GM13976 (cell line): ENCODE results near the gene RRAD.

ENCODE experiments used
- DNase-seq: peaks from one replicate; pipeline ENCODE4 v3.0.0; 2012; ENCODE audit warnings: low spot score
- in situ Hi-C: fragments of 300-500 bp; cut with MboI; formaldehyde crosslinking; loops from one replicate; pipeline ENCODE4 v1.12.0; 2022; ENCODE audit warnings: low sequenced_read_pairs, mixed read lengths, inconsistent platforms; ENCODE audit not compliant: unreplicated experiment
- TF ChIP-seq, protein P1 (sequence below): IDR thresholded peaks from 2 replicates; pipeline ENCODE4 v1.5.1; 2012; ENCODE audit warnings: borderline replicate concordance, mild to moderate bottlenecking; ENCODE audit not compliant: insufficient read depth; ENCODE audit errors: extremely low read depth, missing control alignments, control extremely low read depth

The RRAD gene

DNA sequence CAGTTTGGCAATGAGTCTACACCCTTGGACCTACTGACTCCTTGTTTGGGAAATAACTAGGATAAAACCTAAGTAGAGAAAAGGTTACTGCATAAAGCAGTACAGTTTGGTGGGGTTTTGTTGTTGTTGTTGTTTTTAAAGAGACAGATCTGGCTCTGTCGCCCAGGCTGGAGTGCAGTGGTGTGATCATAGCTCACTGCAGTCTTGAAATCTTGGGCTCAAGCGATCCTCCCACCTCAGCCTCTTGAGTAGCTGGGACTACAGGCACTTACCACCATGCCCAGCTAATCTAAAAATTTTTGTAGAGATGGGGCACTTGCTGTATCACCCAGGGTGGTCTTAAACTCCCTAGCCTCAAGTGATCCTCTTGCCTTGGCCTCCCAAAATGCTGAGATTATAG, 43.8 kb downstream of the RRAD start:
- in situ Hi-C loops, result no loop called here
- no peak for DNase-seq
- TF ChIP-seq, protein P1, sequence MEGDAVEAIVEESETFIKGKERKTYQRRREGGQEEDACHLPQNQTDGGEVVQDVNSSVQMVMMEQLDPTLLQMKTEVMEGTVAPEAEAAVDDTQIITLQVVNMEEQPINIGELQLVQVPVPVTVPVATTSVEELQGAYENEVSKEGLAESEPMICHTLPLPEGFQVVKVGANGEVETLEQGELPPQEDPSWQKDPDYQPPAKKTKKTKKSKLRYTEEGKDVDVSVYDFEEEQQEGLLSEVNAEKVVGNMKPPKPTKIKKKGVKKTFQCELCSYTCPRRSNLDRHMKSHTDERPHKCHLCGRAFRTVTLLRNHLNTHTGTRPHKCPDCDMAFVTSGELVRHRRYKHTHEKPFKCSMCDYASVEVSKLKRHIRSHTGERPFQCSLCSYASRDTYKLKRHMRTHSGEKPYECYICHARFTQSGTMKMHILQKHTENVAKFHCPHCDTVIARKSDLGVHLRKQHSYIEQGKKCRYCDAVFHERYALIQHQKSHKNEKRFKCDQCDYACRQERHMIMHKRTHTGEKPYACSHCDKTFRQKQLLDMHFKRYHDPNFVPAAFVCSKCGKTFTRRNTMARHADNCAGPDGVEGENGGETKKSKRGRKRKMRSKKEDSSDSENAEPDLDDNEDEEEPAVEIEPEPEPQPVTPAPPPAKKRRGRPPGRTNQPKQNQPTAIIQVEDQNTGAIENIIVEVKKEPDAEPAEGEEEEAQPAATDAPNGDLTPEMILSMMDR, result no peak

DNA sequence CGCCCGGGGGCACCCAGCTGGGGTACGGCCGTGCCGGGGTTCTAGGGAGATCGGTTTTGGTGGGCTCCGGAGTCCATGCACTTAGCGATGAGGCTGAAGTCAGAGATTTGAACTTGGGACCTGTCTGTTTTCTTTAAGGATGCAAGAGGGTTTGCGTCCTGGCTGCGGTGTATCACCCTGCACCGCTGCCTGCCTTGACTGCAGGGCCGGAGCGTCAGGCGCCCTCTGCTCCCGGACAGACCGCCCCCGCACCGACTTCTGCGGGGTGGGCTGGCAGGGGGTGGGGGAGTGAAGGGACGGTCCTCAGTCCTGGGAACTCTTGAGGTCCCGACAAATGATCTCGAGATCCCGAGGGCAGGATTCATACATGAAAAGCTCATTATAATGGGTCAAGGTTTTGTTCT, 44.3 kb downstream of the RRAD start:
- in situ Hi-C loops, result no loop called here
- no peak for DNase-seq
- TF ChIP-seq, protein P1, result no peak

DNA sequence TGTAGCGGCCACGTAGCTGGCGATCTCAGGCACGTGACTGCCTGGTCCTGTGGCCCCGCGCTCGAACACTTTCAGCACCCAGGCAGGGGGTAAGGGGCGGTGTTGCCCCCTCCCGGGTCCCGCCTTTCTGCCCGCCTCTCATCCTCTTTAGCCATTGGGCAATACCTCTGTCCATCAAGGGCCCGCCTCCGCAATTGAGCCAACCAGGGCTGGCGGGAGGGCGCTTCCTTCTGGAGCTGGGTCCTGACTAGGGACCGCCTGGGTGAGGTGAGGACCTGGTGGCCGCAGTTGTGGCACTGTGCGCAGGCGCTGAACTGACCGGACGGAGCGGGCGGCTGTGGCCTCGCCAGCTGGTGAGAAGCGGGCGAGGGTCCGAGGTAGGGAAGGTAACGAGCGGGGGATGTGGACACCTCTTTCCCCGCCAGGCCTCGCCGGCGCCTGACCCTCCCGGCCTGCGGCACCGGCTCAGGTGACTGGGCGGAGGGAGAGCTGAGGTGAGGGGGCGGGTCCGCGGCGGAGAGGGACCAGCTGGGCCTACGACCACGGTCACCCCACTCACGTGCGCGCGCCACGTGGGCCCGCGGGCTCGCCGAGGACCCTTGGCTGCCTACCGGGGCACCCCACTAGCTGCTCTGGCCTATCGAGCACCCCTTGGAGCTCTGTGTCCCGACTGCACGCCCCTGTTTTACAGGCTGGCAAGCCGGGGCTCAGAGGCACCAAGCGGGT, 44.9 kb downstream of the RRAD start, which contains the start of gene PDP2:
TSS of gene PDP2 (plus strand) at position 228 of the 726 bp plus-strand sequence. CDS start 3,770 bp downstream, outside the sequence.
- peak; percentile 96 for DNase-seq
- TF ChIP-seq, protein P1, result no peak
- in situ Hi-C loops, result no loop called here

DNA sequence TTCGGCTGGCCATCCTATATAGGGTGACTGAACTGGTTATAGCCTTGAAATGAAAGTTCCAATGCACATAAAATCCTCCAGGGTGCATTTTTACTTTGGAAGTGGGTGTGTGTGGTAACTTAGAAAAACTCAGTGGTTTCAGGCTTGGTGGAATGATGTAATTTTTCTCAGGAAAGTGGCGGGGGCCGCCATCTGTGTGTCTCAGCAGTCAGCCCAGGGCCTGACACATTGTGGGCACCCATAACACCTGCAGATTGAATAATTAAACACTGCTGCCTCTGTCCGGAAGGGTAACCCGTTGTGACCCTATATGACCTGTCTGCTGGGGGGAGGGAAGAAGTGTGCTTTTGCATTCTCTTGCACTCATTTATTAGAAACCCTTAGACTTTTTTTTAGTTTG, 47.3 kb downstream of the RRAD start:
- in situ Hi-C loops, result no loop called here
- DNase-seq, result no peak
- TF ChIP-seq, protein P1, result no peak

DNA sequence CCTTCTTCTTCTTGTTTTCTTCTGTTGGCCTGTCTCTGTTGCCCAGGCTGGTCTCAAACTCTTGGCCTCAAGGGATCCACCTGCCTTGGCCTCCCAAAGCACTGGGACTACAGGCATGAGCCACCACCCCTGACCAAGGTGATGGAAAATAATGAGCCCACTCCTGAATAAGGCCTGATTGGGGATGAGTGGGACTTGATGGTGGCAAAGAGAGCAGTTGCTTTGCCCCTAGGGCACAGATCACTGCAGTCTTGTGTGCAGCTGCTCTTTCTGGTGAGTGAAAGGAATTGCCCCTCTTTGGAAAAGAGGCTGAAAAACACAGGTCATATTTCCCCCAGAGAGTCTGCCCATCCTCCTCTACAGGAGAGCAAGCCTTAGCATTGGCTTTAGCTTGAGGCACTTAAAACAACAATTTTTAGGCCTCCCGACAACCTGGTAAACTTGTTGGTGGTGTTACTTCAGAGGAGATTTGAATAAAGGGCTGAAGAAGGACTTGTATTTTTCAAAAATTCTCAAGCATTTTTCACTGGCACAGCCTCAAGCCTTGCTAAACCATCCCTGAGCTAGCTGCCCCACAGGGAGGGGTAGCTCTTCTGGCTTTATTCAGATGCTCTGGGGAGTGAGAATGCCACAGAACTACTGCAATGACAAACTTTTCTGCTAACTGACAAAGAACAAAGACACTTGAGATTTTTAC, 51.1 kb downstream of the RRAD start:
- no peak for DNase-seq
- in situ Hi-C loops, result loop anchor here (25.0 kb wide), 1 partner anchor 462 kb away; no protein-coding TSS in a partner anchor
- TF ChIP-seq, protein P1, result no peak

DNA sequence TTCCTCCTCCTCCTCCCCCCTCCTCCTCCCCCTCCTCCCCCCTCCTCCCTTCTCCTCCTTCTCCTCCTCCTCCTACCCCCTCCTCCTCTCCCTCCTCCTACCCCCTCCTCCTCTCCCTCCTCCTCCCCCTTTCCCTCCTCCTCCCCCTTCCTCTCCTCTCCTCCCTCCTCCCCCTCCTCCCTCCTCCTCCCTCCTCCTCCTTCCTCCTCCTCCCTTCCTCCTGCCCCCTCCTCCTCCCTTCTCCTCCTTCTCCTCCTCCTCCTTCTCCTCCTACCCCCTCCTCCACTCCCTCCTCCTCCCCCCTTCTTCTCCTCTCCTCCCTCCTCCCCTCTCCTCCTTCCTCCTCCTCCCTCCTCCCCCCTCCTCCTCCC, 51.7 kb downstream of the RRAD start:
- no peak for DNase-seq
- TF ChIP-seq, protein P1, result no peak
- in situ Hi-C loops, result loop anchor here (25.0 kb wide), 1 partner anchor 461 kb away; no protein-coding TSS in a partner anchor
